SK-N-SH (cell line): ENCODE data around the gene PILRB. TPM values are rescaled to one million over a fixed set of nuclear protein-coding genes. Genes with fewer than 3 reads are reported as not detected.
"Not testable (repeated sequence)": the region's sequence is repeated elsewhere in the genome, so short reads cannot be mapped to it uniquely, and the experiment has no call there.

ENCODE experiments used
- CTCF ChIA-PET: fragments of 300-600, 350-600 bp; formaldehyde crosslinking; extraction: SDS; loops from one replicate; lab custom pipeline; 2021; lab: Yijun Ruan, JAX
- POLR2A ChIA-PET: fragments of 350-600 bp; sonication (Branson Sonifier 250); formaldehyde crosslinking; extraction: SDS; loops from one replicate; lab custom pipeline; 2020; ENCODE audit warnings: antibody characterized with exemption, inconsistent platforms; lab: Yijun Ruan, JAX
- DNase-seq: peaks from one replicate; pipeline ENCODE4 v3.0.0; 2012
- H2AFZ ChIP-seq: fragments of 200-600 bp; sonication (generic); 2 replicates; pipeline ENCODE4 v1.8.1; 2016; ENCODE audit warnings: antibody characterized with exemption, mild to moderate bottlenecking, low read depth
- H3F3A ChIP-seq: fragments of 200-600 bp; sonication (generic); replicated peaks from 2 replicates; pipeline ENCODE3; 2016; ENCODE audit warnings: antibody characterized with exemption, mild to moderate bottlenecking; ENCODE audit not compliant: insufficient read depth
- H3K27ac ChIP-seq, 2 experiments: fragments of 200-500 bp in 1 of 2; fragments of 200-600 bp in 1 of 2; sonication (Bioruptor generic) in 1 of 2; sonication (generic), shearing (Covaris generic) in 1 of 2; 2 replicates each; pipeline versions ENCODE4 v1.5.1 to v1.6.1; 2014 to 2016; ENCODE audit warnings: low read depth in 2 of 2, inconsistent platforms in 1 of 2, low read length in 1 of 2, mild to moderate bottlenecking in 1 of 2, mixed read lengths in 1 of 2
- H3K27me3 ChIP-seq: fragments of 200-600 bp; sonication (generic), shearing (Covaris generic); 2 replicates; pipeline ENCODE4 v1.6.1; 2016; ENCODE audit warnings: mixed run types; ENCODE audit not compliant: insufficient read depth
- H3K36me3 ChIP-seq, 2 experiments: fragments of 200-500 bp in 1 of 2; fragments of 200-600 bp in 1 of 2; sonication (Bioruptor generic) in 1 of 2; sonication (generic) in 1 of 2; replicated peaks in 1 of 2; 2 replicates each; pipeline versions ENCODE3 to v1.5.1; 2014 to 2016; ENCODE audit warnings: low read length in 1 of 2, mild to moderate bottlenecking in 1 of 2; ENCODE audit not compliant: insufficient read depth in 2 of 2, control insufficient read depth in 1 of 2
- H3K4me1 ChIP-seq, 2 experiments: fragments of 200-500 bp in 1 of 2; fragments of 200-600 bp in 1 of 2; sonication (Bioruptor generic) in 1 of 2; sonication (generic), shearing (Covaris generic) in 1 of 2; 2 replicates each; pipeline versions ENCODE4 v1.5.1 to v1.6.1; 2014 to 2016; ENCODE audit warnings: low read depth in 1 of 2, low read length in 1 of 2, mixed run types in 1 of 2; ENCODE audit not compliant: insufficient read depth in 2 of 2, control insufficient read depth in 1 of 2
- H3K4me2 ChIP-seq: fragments of 200-600 bp; sonication (generic), shearing (Covaris generic); 2 replicates; pipeline ENCODE4 v1.6.1; 2017; ENCODE audit warnings: mixed run types
- H3K4me3 ChIP-seq, 2 experiments: fragments of 200-500 bp in 1 of 2; fragments of 200-600 bp in 1 of 2; sonication (Bioruptor generic) in 1 of 2; sonication (generic), shearing (Covaris generic) in 1 of 2; 2 replicates each; pipeline versions ENCODE4 v1.5.1 to v1.8.1; 2014 to 2016; ENCODE audit warnings: low read depth in 2 of 2, inconsistent platforms in 1 of 2, low read length in 1 of 2, mild to moderate bottlenecking in 1 of 2, mixed read lengths in 1 of 2, moderate library complexity in 1 of 2
- H3K79me2 ChIP-seq: fragments of 200-600 bp; sonication (generic); 2 replicates; pipeline ENCODE4 v1.8.1; 2017; ENCODE audit warnings: mild to moderate bottlenecking; ENCODE audit not compliant: insufficient read depth
- H3K9ac ChIP-seq: fragments of 200-600 bp; sonication (generic); 2 replicates; pipeline ENCODE4 v1.6.1; 2017; ENCODE audit warnings: mixed run types
- H3K9me2 ChIP-seq: fragments of 200-600 bp; sonication (generic); 2 replicates; pipeline ENCODE4 v1.6.1; 2017; ENCODE audit warnings: mixed run types
- H3K9me3 ChIP-seq: fragments of 200-600 bp; sonication (generic); 2 replicates; pipeline ENCODE4 v1.6.1; 2017; ENCODE audit warnings: mixed run types, mild to moderate bottlenecking, moderate library complexity
- H4K20me1 ChIP-seq: fragments of 200-600 bp; sonication (generic); 2 replicates; pipeline ENCODE4 v1.6.1; 2017; ENCODE audit warnings: mild to moderate bottlenecking, mixed run types; ENCODE audit not compliant: insufficient read depth
- ELF1 ChIP-seq: IDR thresholded peaks from 2 replicates; pipeline ENCODE4 v1.4.0; 2012
- EP300 ChIP-seq, 2 experiments: IDR thresholded peaks; 2 replicates each; pipeline versions ENCODE4 v1.4.0 to v1.6.1; 2012; ENCODE audit warnings: borderline replicate concordance in 1 of 2, low read depth in 1 of 2, low read length in 1 of 2
- EZH2phosphoT487 ChIP-seq: fragments of 200-600 bp; sonication (generic); IDR thresholded peaks from 2 replicates; pipeline ENCODE4 v1.6.1; 2017; ENCODE audit warnings: low read depth, mixed run types, mild to moderate bottlenecking, antibody characterized with exemption, moderate library complexity, borderline replicate concordance
- FOSL2 ChIP-seq: IDR thresholded peaks from 2 replicates; pipeline ENCODE4 v1.4.0; 2012; ENCODE audit warnings: low read depth, mild to moderate bottlenecking, moderate library complexity, borderline replicate concordance
- FOXJ3 ChIP-seq: sonication (generic); formaldehyde crosslinking; IDR thresholded peaks from 2 replicates; pipeline ENCODE4 v1.5.1; 2020; ENCODE audit warnings: mild to moderate bottlenecking, missing genetic modification reagents
- GATA2 ChIP-seq: sonication (generic); formaldehyde crosslinking; IDR thresholded peaks from 2 replicates; pipeline ENCODE4 v1.5.0; 2020; ENCODE audit warnings: mild to moderate bottlenecking, missing genetic modification reagents
- MAX ChIP-seq: IDR thresholded peaks from 2 replicates; pipeline ENCODE4 v1.4.0; 2012; ENCODE audit warnings: low read depth
- NRF1 ChIP-seq: IDR thresholded peaks from 2 replicates; pipeline ENCODE4 v1.6.1; 2012; ENCODE audit warnings: low read depth, mild to moderate bottlenecking, low read length
- RXRA ChIP-seq: IDR thresholded peaks from 2 replicates; pipeline ENCODE4 v1.4.0; 2012; ENCODE audit warnings: low read depth, mild to moderate bottlenecking, borderline replicate concordance
- TEAD4 ChIP-seq: IDR thresholded peaks from 2 replicates; pipeline ENCODE4 v1.4.0; 2012; ENCODE audit warnings: mild to moderate bottlenecking, borderline replicate concordance; ENCODE audit not compliant: insufficient read depth
- USF1 ChIP-seq: IDR thresholded peaks from 2 replicates; pipeline ENCODE4 v1.4.0; 2012; ENCODE audit warnings: low read depth, borderline replicate concordance
- YY1 ChIP-seq: IDR thresholded peaks from 2 replicates; pipeline ENCODE4 v1.4.0; 2012; ENCODE audit warnings: low read depth, mild to moderate bottlenecking
- WGBS: methylation state at CpG from one replicate; pipeline ENCODE4 v1.1.6; 2017; ENCODE audit warnings: low lambda C conversion rate; 5-methylcytosine and 5-hydroxymethylcytosine counted together
- polyA plus RNA-seq, 3 experiments: library from polyadenylated mRNA; depleted of rRNA; stranded (reverse); fragments of >200 nt; gene quantifications; 2 replicates each; pipeline ENCODE4 v1.2.3, GENCODE V29; 2012
- TF ChIP-seq, protein P1 (sequence below): IDR thresholded peaks from 2 replicates; pipeline ENCODE4; 2012
- TF ChIP-seq, protein P2 (sequence below): fragments of 150-350 bp; IDR thresholded peaks from 2 replicates; pipeline ENCODE4 v1.6.1; 2017; ENCODE audit warnings: antibody characterized with exemption, low read length, low read depth, borderline replicate concordance
- TF ChIP-seq, protein P3 (sequence below): IDR thresholded peaks from 2 replicates; pipeline ENCODE4 v1.6.1; 2012; ENCODE audit warnings: mild to moderate bottlenecking, low read depth, low read length, moderate library complexity

The PILRB gene
- polyA plus RNA-seq, 1 of the 3 experiments (the other 2 are of a cell fraction) = 55.4 TPM

GRCh38 chr7:100363098-100363497 lies 5.2 kb downstream of the PILRB start:
- ChIA-PET POLR2A (no interaction called here), CTCF (no interaction called here)
- Histone ChIP-seq H3F3A (peaks cover 26% of the 10 kb centered on the region), H3K9ac (no peak overlapping the region), H3K27me3 (no peaks in the 10 kb centered on the region), H3K4me1 (no peaks in the 10 kb centered on the region), H3K36me3 (peaks cover 38 to 58% of the 10 kb centered on the region in 2 experiments), H4K20me1 (no peaks in the 10 kb centered on the region), H3K9me3 (no peaks in the 10 kb centered on the region), H3K9me2 (no peaks in the 10 kb centered on the region), H3K27ac (no peak overlapping the region), H3K79me2 (no peaks in the 10 kb centered on the region), H3K4me3 (no peak overlapping the region), H2AFZ (no peak overlapping the region), H3K4me2 (no peak overlapping the region)
- no peak for DNase-seq
- TF ChIP-seq, protein P1, sequence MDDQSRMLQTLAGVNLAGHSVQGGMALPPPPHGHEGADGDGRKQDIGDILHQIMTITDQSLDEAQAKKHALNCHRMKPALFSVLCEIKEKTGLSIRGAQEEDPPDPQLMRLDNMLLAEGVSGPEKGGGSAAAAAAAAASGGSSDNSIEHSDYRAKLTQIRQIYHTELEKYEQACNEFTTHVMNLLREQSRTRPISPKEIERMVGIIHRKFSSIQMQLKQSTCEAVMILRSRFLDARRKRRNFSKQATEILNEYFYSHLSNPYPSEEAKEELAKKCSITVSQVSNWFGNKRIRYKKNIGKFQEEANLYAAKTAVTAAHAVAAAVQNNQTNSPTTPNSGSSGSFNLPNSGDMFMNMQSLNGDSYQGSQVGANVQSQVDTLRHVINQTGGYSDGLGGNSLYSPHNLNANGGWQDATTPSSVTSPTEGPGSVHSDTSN = no peak
- TF ChIP-seq, protein P2, sequence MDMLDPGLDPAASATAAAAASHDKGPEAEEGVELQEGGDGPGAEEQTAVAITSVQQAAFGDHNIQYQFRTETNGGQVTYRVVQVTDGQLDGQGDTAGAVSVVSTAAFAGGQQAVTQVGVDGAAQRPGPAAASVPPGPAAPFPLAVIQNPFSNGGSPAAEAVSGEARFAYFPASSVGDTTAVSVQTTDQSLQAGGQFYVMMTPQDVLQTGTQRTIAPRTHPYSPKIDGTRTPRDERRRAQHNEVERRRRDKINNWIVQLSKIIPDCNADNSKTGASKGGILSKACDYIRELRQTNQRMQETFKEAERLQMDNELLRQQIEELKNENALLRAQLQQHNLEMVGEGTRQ = no peak
- TF ChIP-seq NRF1 = no peak
- TF ChIP-seq ELF1 = no peak
- no peak for TF ChIP-seq RXRA
- TF ChIP-seq EZH2phosphoT487 = no peak
- TF ChIP-seq TEAD4 = no peak
- TF ChIP-seq FOSL2 = no peak
- no peak for TF ChIP-seq EP300 (IDR thresholded peaks at IDR 0.05; ENCODE audit: borderline replicate concordance in 1 of 2, low read depth in 1 of 2, low read length in 1 of 2)
- TF ChIP-seq GATA2 (CRISPR knock-in tag) = no peak
- no peak for TF ChIP-seq MAX
- TF ChIP-seq, protein P3, sequence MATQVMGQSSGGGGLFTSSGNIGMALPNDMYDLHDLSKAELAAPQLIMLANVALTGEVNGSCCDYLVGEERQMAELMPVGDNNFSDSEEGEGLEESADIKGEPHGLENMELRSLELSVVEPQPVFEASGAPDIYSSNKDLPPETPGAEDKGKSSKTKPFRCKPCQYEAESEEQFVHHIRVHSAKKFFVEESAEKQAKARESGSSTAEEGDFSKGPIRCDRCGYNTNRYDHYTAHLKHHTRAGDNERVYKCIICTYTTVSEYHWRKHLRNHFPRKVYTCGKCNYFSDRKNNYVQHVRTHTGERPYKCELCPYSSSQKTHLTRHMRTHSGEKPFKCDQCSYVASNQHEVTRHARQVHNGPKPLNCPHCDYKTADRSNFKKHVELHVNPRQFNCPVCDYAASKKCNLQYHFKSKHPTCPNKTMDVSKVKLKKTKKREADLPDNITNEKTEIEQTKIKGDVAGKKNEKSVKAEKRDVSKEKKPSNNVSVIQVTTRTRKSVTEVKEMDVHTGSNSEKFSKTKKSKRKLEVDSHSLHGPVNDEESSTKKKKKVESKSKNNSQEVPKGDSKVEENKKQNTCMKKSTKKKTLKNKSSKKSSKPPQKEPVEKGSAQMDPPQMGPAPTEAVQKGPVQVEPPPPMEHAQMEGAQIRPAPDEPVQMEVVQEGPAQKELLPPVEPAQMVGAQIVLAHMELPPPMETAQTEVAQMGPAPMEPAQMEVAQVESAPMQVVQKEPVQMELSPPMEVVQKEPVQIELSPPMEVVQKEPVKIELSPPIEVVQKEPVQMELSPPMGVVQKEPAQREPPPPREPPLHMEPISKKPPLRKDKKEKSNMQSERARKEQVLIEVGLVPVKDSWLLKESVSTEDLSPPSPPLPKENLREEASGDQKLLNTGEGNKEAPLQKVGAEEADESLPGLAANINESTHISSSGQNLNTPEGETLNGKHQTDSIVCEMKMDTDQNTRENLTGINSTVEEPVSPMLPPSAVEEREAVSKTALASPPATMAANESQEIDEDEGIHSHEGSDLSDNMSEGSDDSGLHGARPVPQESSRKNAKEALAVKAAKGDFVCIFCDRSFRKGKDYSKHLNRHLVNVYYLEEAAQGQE = no peak
- no peak for TF ChIP-seq USF1
- no peak for TF ChIP-seq FOXJ3 (CRISPR knock-in tag)
- no peak for TF ChIP-seq YY1

- H3K9me3 ChIP-seq, H3K79me2 ChIP-seq, H2AFZ ChIP-seq, DNase-seq, H3K9me2 ChIP-seq, H3K4me2 ChIP-seq, H3K4me3 ChIP-seq, H3K9ac ChIP-seq, H3K4me1 ChIP-seq, H4K20me1 ChIP-seq, H3K27ac ChIP-seq, H3K27me3 ChIP-seq: not testable (repeated sequence)
- 97% methylated on average over 7 of the region's 7 CpGs for WGBS
- POLR2A ChIA-PET = interaction anchor here (1.1 kb wide), 1 partner anchor 17 kb away, joined by 3 read pairs; no protein-coding TSS in a partner anchor
- peaks cover 26% of the 10 kb centered on the region for H3F3A ChIP-seq
- H3K36me3 ChIP-seq = peaks cover 33 to 59% of the 10 kb centered on the region in 2 experiments
- CTCF ChIA-PET = interaction anchor here (1.5 to 2.1 kb wide), 3 partner anchors 11 to 19 kb away, joined by 4 to 7 read pairs (median 4); no protein-coding TSS in a partner anchor
Measured at GRCh38 chr7:100363797-100364196, 5.9 kb downstream of the PILRB start.
